Fibroblast of lung (primary cell): ENCODE results near the gene EFCAB7. TPM values are rescaled to one million over a fixed set of nuclear protein-coding genes. Genes with fewer than 3 reads are reported as not detected.

Experiments used
- DNase-seq, 2 donors: peaks; one replicate each; pipeline versions ENCODE4 v3.0.0 to v3.0.0-alpha.2; 2010; ENCODE audit warnings: low read depth in 2 of 2
- H2AFZ ChIP-seq: 2 replicates; pipeline ENCODE4 v1.5.1; 2012; ENCODE audit warnings: low read length, control low read depth, inconsistent platforms
- H3K27ac ChIP-seq: 2 replicates; pipeline ENCODE4 v1.5.1; 2011; ENCODE audit warnings: low read length, control low read depth; ENCODE audit not compliant: insufficient read depth
- H3K27me3 ChIP-seq: 2 replicates; pipeline ENCODE4 v1.5.1; 2011; ENCODE audit warnings: mild to moderate bottlenecking, low read length; ENCODE audit not compliant: control insufficient read depth, insufficient read depth
- H3K36me3 ChIP-seq: 2 replicates; pipeline ENCODE4 v1.5.1; 2011; ENCODE audit warnings: low read length; ENCODE audit not compliant: control insufficient read depth, insufficient read depth
- H3K4me1 ChIP-seq: 2 replicates; pipeline ENCODE4 v1.5.1; 2011; ENCODE audit warnings: low read length; ENCODE audit not compliant: control insufficient read depth, insufficient read depth; ENCODE audit errors: extremely low read depth
- H3K4me2 ChIP-seq: 2 replicates; pipeline ENCODE4 v1.5.1; 2011; ENCODE audit warnings: low read length, control low read depth; ENCODE audit not compliant: insufficient read depth; ENCODE audit errors: extremely low read depth
- H3K4me3 ChIP-seq, 4 experiments: fragments of 200-600 bp in 1 of 4; sonication (generic) in 1 of 4; replicated peaks in 1 of 4; 2 replicates each; pipeline ENCODE4 v1.5.1; 2011 to 2016; ENCODE audit warnings: low read length in 4 of 4, low read depth in 3 of 4, mild to moderate bottlenecking in 3 of 4, control low read depth in 2 of 4, inconsistent platforms in 1 of 4, mixed read lengths in 1 of 4; ENCODE audit not compliant: insufficient read depth in 1 of 4; ENCODE audit errors: control extremely low read depth in 1 of 4
- H3K79me2 ChIP-seq: 2 replicates; pipeline ENCODE4 v1.5.1; 2012; ENCODE audit warnings: mild to moderate bottlenecking, low read length, inconsistent platforms; ENCODE audit not compliant: control insufficient read depth, insufficient read depth
- H3K9ac ChIP-seq: 2 replicates; pipeline ENCODE4 v1.5.1; 2011; ENCODE audit warnings: mild to moderate bottlenecking, low read length, control low read depth; ENCODE audit not compliant: insufficient read depth
- H3K9me3 ChIP-seq: 2 replicates; pipeline ENCODE4 v1.5.1; 2012; ENCODE audit warnings: low read depth, low read length; ENCODE audit not compliant: control insufficient read depth, insufficient read depth
- H4K20me1 ChIP-seq: 2 replicates; pipeline ENCODE4 v1.5.1; 2011; ENCODE audit warnings: low read length; ENCODE audit not compliant: control insufficient read depth, insufficient read depth; ENCODE audit errors: extremely low read depth
- EZH2 ChIP-seq: IDR thresholded peaks from 2 replicates; pipeline ENCODE4 v1.5.1; 2012; ENCODE audit warnings: low read length, control low read depth, mild to moderate bottlenecking; ENCODE audit errors: missing control alignments
- polyA plus RNA-seq, 2 donors: library from polyadenylated mRNA; depleted of rRNA in 1 of 2; stranded (reverse) in 1 of 2; unstranded in 1 of 2; fragments of >200 nt; gene quantifications; 2 replicates each; pipeline ENCODE4 v1.2.1, GENCODE V29; 2011 to 2012; ENCODE audit warnings: missing spikeins in 1 of 2
- total RNA-seq: library from RNA; depleted of rRNA; stranded (reverse); fragments of >200 nt; gene quantifications from 2 replicates; pipeline ENCODE4 v1.2.1, GENCODE V29; 2014
- TF ChIP-seq, protein P1 (sequence below), 2 donors: IDR thresholded peaks in 1 of 2; conservative IDR thresholded peaks in 1 of 2; 1 replicate in 1 of 2; 2 replicates in 1 of 2; pipeline ENCODE4 v1.5.1; 2011 to 2012; ENCODE audit warnings: low read length in 2 of 2, control low read depth in 1 of 2, inconsistent platforms in 1 of 2, low read depth in 1 of 2, mild to moderate bottlenecking in 1 of 2

Gene EFCAB7
- total and polyA plus RNA-seq, 2 donors (not counting 1 experiment from before 2014, with no cell fraction given), result 4.3 to 9.1 TPM

DNA sequence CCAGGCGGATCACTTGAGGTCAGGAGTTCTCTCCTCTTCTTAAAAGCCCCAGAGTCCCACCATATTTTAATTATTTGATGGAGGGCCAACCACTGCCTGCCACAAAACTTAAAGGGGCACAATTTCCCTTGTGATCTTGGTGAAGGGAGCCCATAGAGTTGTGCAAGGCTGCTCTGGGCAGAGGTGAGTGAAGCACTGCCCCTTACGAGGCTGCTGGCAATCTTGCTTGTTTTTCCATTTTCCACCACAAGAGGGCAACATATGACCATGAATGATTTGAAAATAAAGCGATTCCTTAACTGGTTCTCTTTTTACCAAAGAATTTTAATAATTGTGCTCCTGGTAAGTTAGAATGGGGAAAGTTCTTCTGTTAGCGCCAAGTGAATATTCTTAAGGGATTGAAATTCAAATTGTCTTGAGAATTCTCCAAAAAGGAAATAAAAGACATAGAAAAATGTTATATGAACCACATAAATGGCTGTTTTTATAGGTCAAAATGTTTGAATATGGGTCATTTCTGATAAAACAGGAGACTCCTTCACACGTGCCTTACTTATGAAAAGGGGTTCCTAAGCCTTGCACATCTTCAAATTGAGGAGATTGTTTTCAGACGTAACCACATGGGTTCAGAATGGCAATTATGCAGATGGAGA lies 92.6 kb downstream of the EFCAB7 start:
- peak; percentile 51 to 84 for DNase-seq
- H3K4me3 ChIP-seq, result no peak overlapping the region
- H3K9ac ChIP-seq, result no peak overlapping the region
- no peak overlapping the region for H2AFZ ChIP-seq
- no peak overlapping the region for H3K27ac ChIP-seq
- no peaks in the 10 kb centered on the region for H3K9me3 ChIP-seq
- no peaks in the 10 kb centered on the region for H3K4me1 ChIP-seq
- TF ChIP-seq, protein P1, sequence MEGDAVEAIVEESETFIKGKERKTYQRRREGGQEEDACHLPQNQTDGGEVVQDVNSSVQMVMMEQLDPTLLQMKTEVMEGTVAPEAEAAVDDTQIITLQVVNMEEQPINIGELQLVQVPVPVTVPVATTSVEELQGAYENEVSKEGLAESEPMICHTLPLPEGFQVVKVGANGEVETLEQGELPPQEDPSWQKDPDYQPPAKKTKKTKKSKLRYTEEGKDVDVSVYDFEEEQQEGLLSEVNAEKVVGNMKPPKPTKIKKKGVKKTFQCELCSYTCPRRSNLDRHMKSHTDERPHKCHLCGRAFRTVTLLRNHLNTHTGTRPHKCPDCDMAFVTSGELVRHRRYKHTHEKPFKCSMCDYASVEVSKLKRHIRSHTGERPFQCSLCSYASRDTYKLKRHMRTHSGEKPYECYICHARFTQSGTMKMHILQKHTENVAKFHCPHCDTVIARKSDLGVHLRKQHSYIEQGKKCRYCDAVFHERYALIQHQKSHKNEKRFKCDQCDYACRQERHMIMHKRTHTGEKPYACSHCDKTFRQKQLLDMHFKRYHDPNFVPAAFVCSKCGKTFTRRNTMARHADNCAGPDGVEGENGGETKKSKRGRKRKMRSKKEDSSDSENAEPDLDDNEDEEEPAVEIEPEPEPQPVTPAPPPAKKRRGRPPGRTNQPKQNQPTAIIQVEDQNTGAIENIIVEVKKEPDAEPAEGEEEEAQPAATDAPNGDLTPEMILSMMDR (conservative IDR thresholded peaks at IDR 0.05 in 1 of 2, IDR thresholded peaks at IDR 0.05 in 1 of 2; ENCODE audit: low read depth in 1 of 2, low read length in 2 of 2), result peak; percentile 53 to 61
- no peak for TF ChIP-seq EZH2
- H3K27me3 ChIP-seq, result no peaks in the 10 kb centered on the region
- H3K36me3 ChIP-seq, result no peaks in the 10 kb centered on the region
- no peaks in the 10 kb centered on the region for H3K79me2 ChIP-seq
- no peaks in the 10 kb centered on the region for H4K20me1 ChIP-seq
- H3K4me2 ChIP-seq, result no peak overlapping the region

DNA sequence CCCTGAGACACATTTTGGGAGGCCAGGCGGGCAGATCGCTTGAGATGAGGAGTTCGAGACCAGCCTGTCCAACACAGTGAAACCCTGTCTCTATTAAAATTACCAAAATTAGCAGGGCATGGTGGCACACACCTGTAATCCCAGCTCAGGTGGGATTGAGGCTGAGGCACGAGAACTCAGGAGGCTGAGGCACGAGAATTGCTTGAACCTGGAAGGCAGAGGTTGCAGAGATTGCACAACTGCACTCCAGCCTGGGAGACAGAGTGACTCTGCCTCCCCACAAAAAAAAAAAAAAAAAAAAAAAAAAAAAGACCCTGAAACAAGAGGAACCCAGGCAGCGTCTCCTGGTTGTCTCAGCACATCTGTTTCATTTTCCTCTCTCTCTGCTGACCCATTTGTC lies 94.1 kb downstream of the EFCAB7 start:
- Histone ChIP-seq H3K27me3 (no peaks in the 10 kb centered on the region), H3K27ac (no peak overlapping the region), H3K36me3 (no peaks in the 10 kb centered on the region), H3K4me3 (no peak overlapping the region), H3K4me1 (no peaks in the 10 kb centered on the region), H2AFZ (no peak overlapping the region), H4K20me1 (no peaks in the 10 kb centered on the region), H3K9ac (no peak overlapping the region), H3K4me2 (no peak overlapping the region), H3K79me2 (no peaks in the 10 kb centered on the region), H3K9me3 (no peaks in the 10 kb centered on the region)
- TF ChIP-seq, protein P1 (conservative IDR thresholded peaks at IDR 0.05 in 1 of 2, IDR thresholded peaks at IDR 0.05 in 1 of 2; ENCODE audit: low read depth in 1 of 2, low read length in 2 of 2), result no peak
- TF ChIP-seq EZH2, result no peak
- DNase-seq, result no peak

DNA sequence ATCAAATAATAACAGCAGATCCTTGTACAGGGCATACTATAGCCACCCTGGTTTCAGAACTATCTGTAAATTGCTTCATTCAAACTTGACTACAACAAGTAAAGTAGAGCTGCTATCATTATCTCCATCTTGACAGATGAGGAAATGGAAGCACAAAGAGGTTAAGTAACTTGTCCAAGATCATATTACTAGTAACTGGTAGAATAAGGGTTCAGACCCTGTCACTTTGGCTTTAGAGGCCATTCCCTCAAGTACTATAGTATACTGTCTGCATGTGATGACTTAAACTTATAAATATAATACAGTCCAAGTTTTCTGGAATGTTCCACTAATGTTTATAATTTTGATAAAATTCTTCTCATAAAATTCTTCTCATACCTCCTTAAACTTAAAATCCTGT lies 94.7 kb downstream of the EFCAB7 start:
- Histone ChIP-seq H3K27me3 (no peaks in the 10 kb centered on the region), H2AFZ (no peak overlapping the region), H3K4me2 (no peak overlapping the region), H3K4me3 (no peak overlapping the region), H3K36me3 (no peaks in the 10 kb centered on the region), H4K20me1 (no peaks in the 10 kb centered on the region), H3K9ac (no peak overlapping the region), H3K9me3 (no peaks in the 10 kb centered on the region), H3K27ac (no peak overlapping the region), H3K79me2 (no peaks in the 10 kb centered on the region), H3K4me1 (no peaks in the 10 kb centered on the region)
- peak; percentile 11 to 21 for DNase-seq
- TF ChIP-seq, protein P1 (conservative IDR thresholded peaks at IDR 0.05 in 1 of 2, IDR thresholded peaks at IDR 0.05 in 1 of 2; ENCODE audit: low read depth in 1 of 2, low read length in 2 of 2), result no peak
- TF ChIP-seq EZH2, result no peak
